ENCODE measurements around the gene TFF3. TPM values are rescaled to one million over a fixed set of nuclear protein-coding genes. Genes with fewer than 3 reads are reported as not detected.

The TFF3 gene
- total RNA-seq, 1 donor from 2014 or later: 4.8 TPM

GRCh38 chr21:42347601-42348327 is 32.6 kb upstream of the TFF3 start:
- DNase-seq (ENCODE audit: low spot score): no peak
- intact Hi-C loops (cut with DNase I): no loop called here

- DNase-seq (ENCODE audit: low spot score): no peak
- intact Hi-C loops (cut with DNase I): no loop called here
Measured at GRCh38 chr21:42346866-42347600, 31.8 kb upstream of the TFF3 start.

GRCh38 chr21:42346441-42346840 is 31.2 kb upstream of the TFF3 start:
- DNase-seq (ENCODE audit: low spot score): no peak
- intact Hi-C loops (cut with DNase I): no loop called here

- DNase-seq (ENCODE audit: low spot score): no peak
- intact Hi-C loops (cut with DNase I): no loop called here
Measured at GRCh38 chr21:42344631-42345030, 29.4 kb upstream of the TFF3 start.

GRCh38 chr21:42343963-42344510 is 28.8 kb upstream of the TFF3 start:
- intact Hi-C loops (cut with DNase I): no loop called here
- DNase-seq (ENCODE audit: low spot score): no peak

GRCh38 chr21:42343556-42343955 is 28.3 kb upstream of the TFF3 start:
- no peak for DNase-seq (ENCODE audit: low spot score)
- intact Hi-C loops (cut with DNase I): no loop called here

- intact Hi-C loops (cut with DNase I): no loop called here
- DNase-seq (ENCODE audit: low spot score): no peak
Measured at GRCh38 chr21:42343101-42343500, 27.9 kb upstream of the TFF3 start.

GRCh38 chr21:42341776-42342542 is 26.8 kb upstream of the TFF3 start:
- intact Hi-C loops (cut with DNase I): no loop called here
- no peak for DNase-seq (ENCODE audit: low spot score)

GRCh38 chr21:42340187-42341050 is 25.2 kb upstream of the TFF3 start:
- no peak for DNase-seq (ENCODE audit: low spot score)
- intact Hi-C loops (cut with DNase I): no loop called here

- DNase-seq (ENCODE audit: low spot score): no peak
Measured at GRCh38 chr21:42338729-42339715, 23.8 kb upstream of the TFF3 start.

GRCh38 chr21:42337830-42338728 is 22.9 kb upstream of the TFF3 start:
- intact Hi-C loops (cut with DNase I): no loop called here

More at GRCh38 chr21:42338729-42339715, 23.8 kb upstream of the TFF3 start:
- intact Hi-C loops (cut with DNase I): no loop called here

GRCh38 chr21:42337276-42337675 is 22.1 kb upstream of the TFF3 start:
- DNase-seq (ENCODE audit: low spot score): no peak
- intact Hi-C loops (cut with DNase I): no loop called here

More at GRCh38 chr21:42337830-42338728, 22.9 kb upstream of the TFF3 start:
- no peak for DNase-seq (ENCODE audit: low spot score)

GRCh38 chr21:42336054-42336453 is 20.8 kb upstream of the TFF3 start:
- intact Hi-C loops (cut with DNase I): no loop called here
- DNase-seq (ENCODE audit: low spot score): no peak

- no peak for DNase-seq (ENCODE audit: low spot score)
Measured at GRCh38 chr21:42332557-42333317, 17.5 kb upstream of the TFF3 start.

GRCh38 chr21:42331660-42332059 is 16.5 kb upstream of the TFF3 start:
- intact Hi-C loops (cut with DNase I): no loop called here
- no peak for DNase-seq (ENCODE audit: low spot score)

More at GRCh38 chr21:42332557-42333317, 17.5 kb upstream of the TFF3 start:
- intact Hi-C loops (cut with DNase I): no loop called here

Data from cardiac septum (tissue), 1 donor.